PC-3 (cell line): ENCODE measurements around the gene FAM163B. TPM values are rescaled to one million over a fixed set of nuclear protein-coding genes. Genes with fewer than 3 reads are reported as not detected.

Experiments used
- ATAC-seq: fragments of 200-7000 bp; cut with Tn5 transposase; 2 replicates; pipeline ENCODE4 v1.9.1; 2020; ENCODE audit warnings: mild to moderate bottlenecking, moderate library complexity
- BruUV-seq: library from RNA; stranded (reverse); fragments of 400-500 nt; replicated peaks from 2 replicates; lab custom pipeline; 2021; lab: Mats Ljungman, UMichigan
- CTCF ChIA-PET: fragments of 300-600 bp; sonication (Branson Sonifier 250); formaldehyde crosslinking; loops from one replicate; lab custom pipeline; 2022; ENCODE audit warnings: antibody characterized with exemption; lab: Charles Lee
- POLR2A ChIA-PET: fragments of 300-600 bp; sonication (Branson Sonifier 250); formaldehyde crosslinking; loops from one replicate; lab custom pipeline; 2022; ENCODE audit warnings: antibody characterized with exemption; ENCODE audit not compliant: unreplicated experiment; lab: Charles Lee
- DNase-seq: peaks from one replicate; pipeline ENCODE4 v3.0.0-alpha.2; 2015
- H2AFZ ChIP-seq: fragments of 300-600 bp; sonication (generic); 2 replicates; pipeline ENCODE4 v1.6.0; 2016; ENCODE audit warnings: antibody characterized with exemption, low read length
- H3F3A ChIP-seq: fragments of 300-600 bp; sonication (generic); one replicate; pipeline ENCODE4 v1.6.0; 2017; ENCODE audit warnings: antibody characterized with exemption, low read length, control low read depth, mild to moderate bottlenecking; ENCODE audit not compliant: unreplicated experiment
- H3K27ac ChIP-seq: fragments of 300-600 bp; sonication (generic); 2 replicates; pipeline ENCODE4 v1.5.1; 2016; ENCODE audit warnings: mild to moderate bottlenecking, low read length
- H3K27me3 ChIP-seq: fragments of 300-600 bp; sonication (generic); 2 replicates; pipeline ENCODE4 v1.6.1; 2016; ENCODE audit warnings: low read length, mixed read lengths
- H3K36me3 ChIP-seq: fragments of 300-600 bp; sonication (generic); 2 replicates; pipeline ENCODE4 v1.6.1; 2016; ENCODE audit warnings: low read depth, mixed run types, low read length, mixed read lengths
- H3K4me1 ChIP-seq: fragments of 300-600 bp; sonication (generic); 2 replicates; pipeline ENCODE4 v1.5.1; 2016; ENCODE audit warnings: low read length; ENCODE audit not compliant: insufficient read depth
- H3K4me2 ChIP-seq: fragments of 300-600 bp; sonication (generic); 2 replicates; pipeline ENCODE4 v1.6.0; 2016; ENCODE audit warnings: low read length
- H3K4me3 ChIP-seq: fragments of 300-600 bp; sonication (generic); 2 replicates; pipeline ENCODE4 v1.5.1; 2016; ENCODE audit warnings: mild to moderate bottlenecking, low read length, mixed read lengths
- H3K79me2 ChIP-seq: fragments of 300-600 bp; sonication (generic); 2 replicates; pipeline ENCODE4 v1.6.1; 2017; ENCODE audit warnings: low read length, mixed read lengths
- H3K9ac ChIP-seq: fragments of 300-600 bp; sonication (generic); 2 replicates; pipeline ENCODE4 v1.6.0; 2016; ENCODE audit warnings: mild to moderate bottlenecking, low read length
- H3K9me2 ChIP-seq: fragments of 300-600 bp; sonication (generic); replicated peaks from 2 replicates; pipeline ENCODE4 v1.6.1; 2016; ENCODE audit warnings: mixed run types, low read length, mixed read lengths
- H3K9me3 ChIP-seq: fragments of 300-600 bp; sonication (generic); 2 replicates; pipeline ENCODE4 v1.6.1; 2016; ENCODE audit warnings: low read length, mixed read lengths
- H4K20me1 ChIP-seq: fragments of 300-600 bp; sonication (generic); 2 replicates; pipeline ENCODE4 v1.6.1; 2016; ENCODE audit warnings: low read length, mixed read lengths
- EZH2 ChIP-seq: fragments of 300-600 bp; sonication (generic); IDR thresholded peaks from one replicate; pipeline ENCODE4 v1.6.1; 2017; ENCODE audit warnings: antibody characterized with exemption, mild to moderate bottlenecking, low read length; ENCODE audit not compliant: unreplicated experiment
- EZH2phosphoT487 ChIP-seq: fragments of 300-600 bp; sonication (generic); IDR thresholded peaks from 2 replicates; pipeline ENCODE4 v1.6.1; 2018; ENCODE audit warnings: mild to moderate bottlenecking, antibody characterized with exemption, low read length, borderline replicate concordance
- intact Hi-C: fragments of 100-400 bp; cut with micrococcal nuclease; formaldehyde crosslinking; loops from 2 replicates; pipeline ENCODE4 v1.9.0; 2023
- total RNA-seq: library from RNA; depleted of rRNA; stranded (reverse); fragments of >200 nt; gene quantifications from 2 replicates; pipeline ENCODE4 v1.2.3, GENCODE V29; 2014
- TF ChIP-seq, protein P1 (sequence below): fragments of 300-600 bp; sonication (generic); conservative IDR thresholded peaks from 2 replicates; pipeline ENCODE4 v1.5.1; 2017; ENCODE audit warnings: antibody characterized with exemption, low read depth, mild to moderate bottlenecking, low read length

The FAM163B gene
- total RNA-seq, 1 experiment from 2014 or later: not detected

- TF ChIP-seq EZH2: no peak
- TF ChIP-seq, protein P1, sequence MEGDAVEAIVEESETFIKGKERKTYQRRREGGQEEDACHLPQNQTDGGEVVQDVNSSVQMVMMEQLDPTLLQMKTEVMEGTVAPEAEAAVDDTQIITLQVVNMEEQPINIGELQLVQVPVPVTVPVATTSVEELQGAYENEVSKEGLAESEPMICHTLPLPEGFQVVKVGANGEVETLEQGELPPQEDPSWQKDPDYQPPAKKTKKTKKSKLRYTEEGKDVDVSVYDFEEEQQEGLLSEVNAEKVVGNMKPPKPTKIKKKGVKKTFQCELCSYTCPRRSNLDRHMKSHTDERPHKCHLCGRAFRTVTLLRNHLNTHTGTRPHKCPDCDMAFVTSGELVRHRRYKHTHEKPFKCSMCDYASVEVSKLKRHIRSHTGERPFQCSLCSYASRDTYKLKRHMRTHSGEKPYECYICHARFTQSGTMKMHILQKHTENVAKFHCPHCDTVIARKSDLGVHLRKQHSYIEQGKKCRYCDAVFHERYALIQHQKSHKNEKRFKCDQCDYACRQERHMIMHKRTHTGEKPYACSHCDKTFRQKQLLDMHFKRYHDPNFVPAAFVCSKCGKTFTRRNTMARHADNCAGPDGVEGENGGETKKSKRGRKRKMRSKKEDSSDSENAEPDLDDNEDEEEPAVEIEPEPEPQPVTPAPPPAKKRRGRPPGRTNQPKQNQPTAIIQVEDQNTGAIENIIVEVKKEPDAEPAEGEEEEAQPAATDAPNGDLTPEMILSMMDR: no peak
- TF ChIP-seq EZH2phosphoT487: no peak
Measured at GRCh38 chr9:133635533-133636531, 26.6 kb upstream of the FAM163B start, which contains the start of gene DBH. Gene DBH (plus strand): TSS chr9:133636363. CDS start chr9:133636372, 9 bp downstream.

GRCh38 chr9:133635098-133635497, 25.9 kb upstream of the FAM163B start:
- H3K9me3 ChIP-seq: no peaks in the 10 kb centered on the region
- H3K9ac ChIP-seq: no peak overlapping the region
- ChIA-PET POLR2A (no interaction called here), CTCF (no interaction called here)
- DNase-seq (no peak), ATAC-seq (no peak)
- H2AFZ ChIP-seq: no peak overlapping the region
- H3K9me2 ChIP-seq: no peaks in the 10 kb centered on the region
- no peaks in the 10 kb centered on the region for H3F3A ChIP-seq
- intact Hi-C loops: no loop called here
- H3K36me3 ChIP-seq: no peaks in the 10 kb centered on the region
- H3K79me2 ChIP-seq: no peaks in the 10 kb centered on the region
- no TSS peak for BruUV-seq
- no peak overlapping the region for H3K4me3 ChIP-seq
- H3K4me2 ChIP-seq: no peak overlapping the region
- H3K27me3 ChIP-seq: no peaks in the 10 kb centered on the region
- TF ChIP-seq EZH2: no peak
- H3K4me1 ChIP-seq: no peaks in the 10 kb centered on the region
- no peak overlapping the region for H3K27ac ChIP-seq
- H4K20me1 ChIP-seq: no peaks in the 10 kb centered on the region

More at GRCh38 chr9:133635533-133636531, 26.6 kb upstream of the FAM163B start, which contains the start of gene DBH:
- no peaks in the 10 kb centered on the region for H3K79me2 ChIP-seq
- no peaks in the 10 kb centered on the region for H4K20me1 ChIP-seq
- POLR2A ChIA-PET: no interaction called here
- H2AFZ ChIP-seq: no peak within 1 kb of the TSS
- ATAC-seq (no peak), DNase-seq (no peak)
- H3K9me3 ChIP-seq: no peaks in the 10 kb centered on the region
- intact Hi-C loops: no loop called here
- no peak within 1 kb of the TSS for H3K4me2 ChIP-seq
- H3K4me1 ChIP-seq: no peaks in the 10 kb centered on the region
- H3K27ac ChIP-seq: no peak within 1 kb of the TSS
- no peaks in the 10 kb centered on the region for H3K9me2 ChIP-seq
- H3K27me3 ChIP-seq: 0 out of 2 replicates have a peak, but pooled peaks cover 1% of the 10 kb centered on the region
- CTCF ChIA-PET: no interaction called here
- H3F3A ChIP-seq: no peaks in the 10 kb centered on the region
- no TSS peak for BruUV-seq
- no peak within 1 kb of the TSS for H3K4me3 ChIP-seq
- H3K36me3 ChIP-seq: no peaks in the 10 kb centered on the region
- no peak within 1 kb of the TSS for H3K9ac ChIP-seq

- H3K4me1 ChIP-seq: no peaks in the 10 kb centered on the region
- H3K27ac ChIP-seq: no peak overlapping the region
- no peaks in the 10 kb centered on the region for H3K79me2 ChIP-seq
- H3K9me3 ChIP-seq: no peaks in the 10 kb centered on the region
- no peak overlapping the region for H3K4me2 ChIP-seq
- no peak for DNase-seq
- TF ChIP-seq EZH2phosphoT487 (no peak), EZH2 (no peak)
- TF ChIP-seq, protein P1: no peak
- H3K9ac ChIP-seq: no peak overlapping the region
- ChIA-PET CTCF (no interaction called here), POLR2A (no interaction called here)
- intact Hi-C loops: no loop called here
- H3K36me3 ChIP-seq: no peaks in the 10 kb centered on the region
- no peaks in the 10 kb centered on the region for H3F3A ChIP-seq
- H2AFZ ChIP-seq: no peak overlapping the region
- BruUV-seq: no TSS peak
- ATAC-seq: no peak
- H3K27me3 ChIP-seq: no peaks in the 10 kb centered on the region
- H3K9me2 ChIP-seq: no peaks in the 10 kb centered on the region
- no peak overlapping the region for H3K4me3 ChIP-seq
- no peaks in the 10 kb centered on the region for H4K20me1 ChIP-seq
Measured at GRCh38 chr9:133634081-133634691, 25.0 kb upstream of the FAM163B start.
